K562 (cell line): ENCODE data around the gene PKD1. TPM values are rescaled to one million over a fixed set of nuclear protein-coding genes. Genes with fewer than 3 reads are reported as not detected.
"Not testable (repeated sequence)": the region's sequence is repeated elsewhere in the genome, so short reads cannot be mapped to it uniquely, and the experiment has no call there.

Experiments used
- ATAC-seq: fragments of 200-7000 bp; cut with Tn5 transposase; 3 replicates; pipeline ENCODE4 v1.9.1; 2020; ENCODE audit warnings: moderate library complexity
- BruUV-seq: library from RNA; stranded (reverse); fragments of 400-500 nt; replicated peaks from 2 replicates; lab custom pipeline; 2021; lab: Mats Ljungman, UMichigan
- CTCF ChIA-PET: fragments of 300-600 bp; formaldehyde crosslinking; extraction: SDS; loops from one replicate; lab custom pipeline; 2021; ENCODE audit warnings: low intra/inter-chr PET ratio; lab: Yijun Ruan, JAX
- POLR2A ChIA-PET: fragments of 300-600, 350-650 bp; sonication (Branson Sonifier 250); formaldehyde crosslinking; extraction: SDS; loops from one replicate; lab custom pipeline; 2021; ENCODE audit warnings: antibody characterized with exemption, inconsistent platforms; lab: Yijun Ruan, JAX
- DNase-seq, 4 experiments: peaks; one replicate each; pipeline versions ENCODE4 v3.0.0 to v3.0.0-alpha.2; 2011 to 2018; ENCODE audit warnings: low spot score in 3 of 4, mixed read lengths in 3 of 4; ENCODE audit errors: extremely low read depth in 1 of 4
- FAIRE-seq: peaks from 2 replicates; lab custom pipeline; 2011; peaks lifted over from hg19 to GRCh38; lab: Jason Lieb, UNC
- H2AFZ ChIP-seq: 2 replicates; pipeline ENCODE4 v1.6.0; 2011; ENCODE audit warnings: low read depth, low read length, control low read depth, inconsistent platforms
- H3K27ac ChIP-seq: fragments of 200-600 bp; 3 replicates; pipeline ENCODE4 v1.8.0; 2011; ENCODE audit warnings: low read depth, mild to moderate bottlenecking, control low read depth, inconsistent platforms, low read length, moderate library complexity, mixed read lengths; ENCODE audit errors: extremely low read depth
- H3K27me3 ChIP-seq, 2 experiments: fragments of 300-600 bp in 1 of 2; 2 replicates in 1 of 2; 3 replicates in 1 of 2; pipeline versions ENCODE4 v1.6.0 to v1.8.0; 2011; ENCODE audit warnings: inconsistent platforms in 2 of 2, low read length in 2 of 2, mild to moderate bottlenecking in 1 of 2, mixed read lengths in 1 of 2, moderate library complexity in 1 of 2; ENCODE audit not compliant: control insufficient read depth in 2 of 2, insufficient read depth in 2 of 2
- H3K36me3 ChIP-seq: fragments of 300-600 bp; 3 replicates; pipeline ENCODE4 v1.8.0; 2011; ENCODE audit warnings: mild to moderate bottlenecking, low read length, inconsistent platforms; ENCODE audit not compliant: control insufficient read depth, insufficient read depth
- H3K4me1 ChIP-seq, 2 experiments: fragments of 200-600 bp in 1 of 2; replicated peaks in 1 of 2; 2 replicates in 1 of 2; 3 replicates in 1 of 2; pipeline versions ENCODE4 v1.5.1 to v1.8.0; 2011; ENCODE audit warnings: inconsistent platforms in 2 of 2, low read length in 2 of 2, mild to moderate bottlenecking in 1 of 2, mixed read lengths in 1 of 2, moderate library complexity in 1 of 2; ENCODE audit not compliant: control insufficient read depth in 2 of 2, insufficient read depth in 2 of 2
- H3K4me2 ChIP-seq: 2 replicates; pipeline ENCODE4 v1.6.1; 2011; ENCODE audit warnings: low read length, control low read depth, inconsistent platforms, mixed read lengths; ENCODE audit not compliant: insufficient read depth
- H3K4me3 ChIP-seq: fragments of 200-600 bp; sonication (generic), shearing (Covaris generic); 2 replicates; pipeline ENCODE4 v1.5.1; 2016; ENCODE audit warnings: control low read depth, inconsistent platforms
- H3K79me2 ChIP-seq: fragments of 200-600 bp; 3 replicates; pipeline ENCODE4 v1.8.0; 2011; ENCODE audit warnings: low read length, inconsistent platforms; ENCODE audit not compliant: control insufficient read depth, insufficient read depth
- H3K9ac ChIP-seq, 2 experiments: 2 replicates each; pipeline versions ENCODE4 v1.6.0 to v1.6.1; 2011; ENCODE audit warnings: low read depth in 2 of 2, low read length in 2 of 2, control low read depth in 1 of 2, inconsistent platforms in 1 of 2, mild to moderate bottlenecking in 1 of 2, mixed read lengths in 1 of 2; ENCODE audit not compliant: insufficient read depth in 1 of 2
- H3K9me1 ChIP-seq: one replicate; pipeline ENCODE4 v1.6.0; 2011; ENCODE audit warnings: inconsistent platforms, mild to moderate bottlenecking, low read length, moderate library complexity; ENCODE audit not compliant: control insufficient read depth, insufficient read depth
- H3K9me3 ChIP-seq: replicated peaks from 2 replicates; pipeline ENCODE4 v1.5.1; 2011; ENCODE audit warnings: low read depth, low read length, inconsistent platforms; ENCODE audit not compliant: control insufficient read depth, insufficient read depth
- H4K20me1 ChIP-seq: replicated peaks from 2 replicates; pipeline ENCODE4 v1.6.1; 2011; ENCODE audit warnings: low read length, inconsistent platforms, mixed read lengths; ENCODE audit not compliant: control insufficient read depth, insufficient read depth
- CREBBP ChIP-seq: IDR thresholded peaks from one replicate; pipeline ENCODE4 v1.6.1; 2012; ENCODE audit warnings: low read depth, mild to moderate bottlenecking, control low read depth, inconsistent platforms, low read length
- XRCC4 ChIP-seq: IDR thresholded peaks from one replicate; pipeline ENCODE4 v1.6.1; 2011; ENCODE audit not compliant: insufficient read depth, insufficient read length; ENCODE audit errors: extremely low read depth
- WGBS: fragments of 100-300 bp; shearing (Covaris generic); methylation state at CpG from one replicate; pipeline ENCODE4 v1.1.6; 2016; ENCODE audit warnings: low coverage, mixed read lengths; ENCODE audit not compliant: insufficient coverage; ENCODE audit errors: missing lambda C conversion rate; 5-methylcytosine and 5-hydroxymethylcytosine counted together
- in situ Hi-C: fragments of 300-500 bp; cut with MboI; formaldehyde crosslinking; loops from 4 replicates; pipeline ENCODE4 v1.15.0; 2018; ENCODE audit warnings: inconsistent platforms, mixed read lengths
- intact Hi-C: fragments of 100-400 bp; cut with micrococcal nuclease; formaldehyde crosslinking; loops from 2 replicates; pipeline ENCODE4 v1.14.2; 2022
- polyA plus RNA-seq, 8 experiments: library from polyadenylated mRNA; depleted of rRNA in 4 of 8; stranded (reverse) in 5 of 8; unstranded in 3 of 8; fragments of >200 nt; fragmentation: Nextera tagmentation in 2 of 8; fragmentation: Illumina TruSeq in 1 of 8; extraction: Ambion mirVana in 2 of 8; extraction: Trizol in 1 of 8; gene quantifications; 2 replicates each; pipeline versions ENCODE4 v1.2.1 to v1.2.3, GENCODE V29; 2011 to 2014; ENCODE audit warnings: inconsistent platforms in 1 of 8, missing spikeins in 1 of 8
- total RNA-seq, 7 experiments: library from RNA; depleted of rRNA in 6 of 7; stranded (reverse); fragments of >200 nt in 6 of 7; fragmentation: Illumina TruSeq in 2 of 7; extraction: Trizol in 2 of 7; gene quantifications; 2 replicates each; pipeline versions ENCODE4 v1.2.1 to v1.2.3, GENCODE V29; 2011 to 2021; ENCODE audit warnings: low replicate concordance in 1 of 7

PKD1 gene
- total and polyA plus RNA-seq, 9 of the 15 experiments (the other 6 are each of a cell fraction or from before 2014, with no cell fraction given): 0.23 to 93.5 (median 12.6) TPM

- WGBS: 94% methylated on average over 6 of the region's 24 CpGs
Measured at GRCh38 chr16:2116428-2116827, 19.3 kb downstream of the PKD1 start.

GRCh38 chr16:2115591-2115973 is 20.1 kb downstream of the PKD1 start:
- in situ Hi-C loops: no loop called here
- no peaks in the 10 kb centered on the region for H3K9me3 ChIP-seq

More at GRCh38 chr16:2116428-2116827, 19.3 kb downstream of the PKD1 start:
- H3K79me2 ChIP-seq, intact Hi-C loops, H3K4me3 ChIP-seq, H3K4me2 ChIP-seq, DNase-seq, H3K9me3 ChIP-seq, H3K9ac ChIP-seq, ATAC-seq, H2AFZ ChIP-seq, CTCF ChIA-PET, H3K36me3 ChIP-seq, FAIRE-seq, H4K20me1 ChIP-seq, H3K27me3 ChIP-seq, H3K9me1 ChIP-seq, POLR2A ChIA-PET, H3K27ac ChIP-seq, in situ Hi-C loops, BruUV-seq: not testable (repeated sequence)
- peaks cover 0 to 18% of the 10 kb centered on the region in 2 experiments; a peak in 2 of 5 replicates for H3K4me1 ChIP-seq

More at GRCh38 chr16:2115591-2115973, 20.1 kb downstream of the PKD1 start:
- H3K27ac ChIP-seq: no peak overlapping the region
- H3K79me2 ChIP-seq: no peaks in the 10 kb centered on the region
- H2AFZ ChIP-seq: no peak overlapping the region
- H4K20me1 ChIP-seq: no peaks in the 10 kb centered on the region
- no peaks in the 10 kb centered on the region for H3K9me1 ChIP-seq
- H3K4me2 ChIP-seq: no peak overlapping the region
- FAIRE-seq (no peak), ATAC-seq (no peak), DNase-seq (peak in 1 of 4 experiments; percentile 4)
- ChIA-PET CTCF (no interaction called here), POLR2A (no interaction called here)
- peaks cover 15% of the 10 kb centered on the region; the same call in 1 of the 3 replicates for H3K36me3 ChIP-seq
- peaks cover 0 to 17% of the 10 kb centered on the region in 2 experiments; a peak in 1 of 5 replicates for H3K4me1 ChIP-seq
- H3K9ac ChIP-seq: no peak overlapping the region
- no peak overlapping the region for H3K4me3 ChIP-seq
- BruUV-seq: no TSS peak
- intact Hi-C loops: no loop called here
- TF ChIP-seq CREBBP (no peak), XRCC4 (no peak)
- H3K27me3 ChIP-seq: no peaks in the 10 kb centered on the region
- 88% methylated on average over 6 of the region's 13 CpGs for WGBS
